Measurements from ENCODE around the gene VSTM4.

The VSTM4 gene

GRCh38 chr10:49118430-49119074, 3.2 kb upstream of the VSTM4 start:
- DNase-seq (ENCODE audit: low spot score), result peak; percentile 21
- Histone ChIP-seq H3K4me3 (no peak overlapping the region), H3K27ac (no peak overlapping the region)
- TF ChIP-seq CTCF (IDR thresholded peaks at IDR 0.05), result no peak

GRCh38 chr10:49117376-49118070, 2.2 kb upstream of the VSTM4 start:
- DNase-seq (ENCODE audit: low spot score), result peak; percentile 40
- Histone ChIP-seq H3K27ac (peak overlapping the region in 1 of 2 donors; percentile 18), H3K4me3 (no peak overlapping the region)
- TF ChIP-seq CTCF (IDR thresholded peaks at IDR 0.05), result no peak

- Histone ChIP-seq H3K27ac (peak overlapping the region; percentile 4 to 18), H3K4me3 (no peak overlapping the region)
- peak; percentile 71 for DNase-seq (ENCODE audit: low spot score)
- no peak for TF ChIP-seq CTCF (IDR thresholded peaks at IDR 0.05)
Observed at GRCh38 chr10:49116509-49117375, 1.4 kb upstream of the VSTM4 start.

GRCh38 chr10:49115796-49116508, 630 bp upstream of the VSTM4 start:
- DNase-seq (ENCODE audit: low spot score), result peak; percentile 71
- no peak for TF ChIP-seq CTCF (IDR thresholded peaks at IDR 0.05)
- peak overlapping the region; percentile 93 for H3K4me3 ChIP-seq
- peak overlapping the region; percentile 4 to 97 for H3K27ac ChIP-seq

- peak overlapping the region; percentile 93 for H3K4me3 ChIP-seq
- no peak for DNase-seq (ENCODE audit: low spot score)
- no peak for TF ChIP-seq CTCF (IDR thresholded peaks at IDR 0.05)
- peak overlapping the region; percentile 84 to 97 for H3K27ac ChIP-seq
Observed at GRCh38 chr10:49114718-49115014, 656 bp downstream of the VSTM4 start.

- no peak for TF ChIP-seq CTCF (IDR thresholded peaks at IDR 0.05)
- peak; percentile 68 for DNase-seq (ENCODE audit: low spot score)
- Histone ChIP-seq H3K4me3 (peak overlapping the region; percentile 93), H3K27ac (peak overlapping the region; percentile 84 to 97)
Observed at GRCh38 chr10:49113741-49114141, 1.6 kb downstream of the VSTM4 start.

All from coronary artery (tissue), 2 donors.